Left lung (tissue), 10 donors: ENCODE data around the gene PIK3R4. TPM values are rescaled to one million over a fixed set of nuclear protein-coding genes. Genes with fewer than 3 reads are reported as not detected.

Experiments
- ATAC-seq: fragments of 200-7000 bp; cut with Tn5 transposase; one replicate; pipeline ENCODE4 v1.9.1; 2020; ENCODE audit warnings: moderate library complexity
- DNase-seq, 4 donors: peaks; one replicate each; pipeline ENCODE4 v3.0.0-alpha.2; 2013 to 2020
- H3K27ac ChIP-seq, 2 donors: fragments of 200-600 bp; sonication (generic) in 1 of 2; one replicate each; pipeline versions ENCODE4 v1.5.0 to v1.8.0; 2020 to 2021
- H3K27me3 ChIP-seq, 2 donors: fragments of 200-600 bp; sonication (generic) in 1 of 2; one replicate each; pipeline versions ENCODE4 v1.5.0 to v1.8.0; 2020 to 2021
- H3K36me3 ChIP-seq, 2 donors: fragments of 200-600 bp; sonication (generic) in 1 of 2; one replicate each; pipeline versions ENCODE4 v1.5.0 to v1.8.0; 2020 to 2021
- H3K4me1 ChIP-seq, 2 donors: fragments of 200-600 bp; one replicate each; pipeline ENCODE4 v1.8.0; 2021
- H3K4me3 ChIP-seq, 2 donors: fragments of 200-600 bp; sonication (generic) in 1 of 2; one replicate each; pipeline versions ENCODE4 v1.5.0 to v1.8.0; 2020 to 2021; ENCODE audit warnings: mild to moderate bottlenecking in 1 of 2
- H3K9me3 ChIP-seq, 2 donors: fragments of 200-600 bp; sonication (generic) in 1 of 2; one replicate each; pipeline versions ENCODE4 v1.5.0 to v1.8.0; 2020 to 2021
- CTCF ChIP-seq, 2 donors: fragments of 200-600 bp; sonication (generic) in 1 of 2; IDR thresholded peaks; one replicate each; pipeline versions ENCODE4 v1.5.0 to v1.8.0; 2021; ENCODE audit warnings: antibody characterized with exemption in 2 of 2
- intact Hi-C, 2 donors: fragments of 100-400 bp; cut with DNase I; formaldehyde crosslinking; loops; one replicate each; pipeline versions ENCODE4 v1.11.2 to v1.14.2; 2022
- polyA plus RNA-seq, 6 donors: library from polyadenylated mRNA; unstranded; fragments of 120-200 nt; gene quantifications; one replicate each; pipeline ENCODE4 v1.2.1, GENCODE V29; 2013; ENCODE audit not compliant: insufficient read length in 6 of 6
- total RNA-seq, 2 donors: library from RNA; stranded (reverse); fragmentation: NEBNext Ultra II Directional; extraction: Animal tissue kit (Norgen Biotek cat#: 25700); gene quantifications; one replicate each; pipeline ENCODE4 v1.2.1, GENCODE V29; 2021
- donor health status: DM: no; HTN: yes; CAD: no.
- donor health status: DM: no; HTN: no; CAD: no.

Gene PIK3R4
- total and polyA plus RNA-seq, 8 donors: 24.8 to 58.3 (median 46.0) TPM

GRCh38 chr3:130748981-130749380 is 2.4 kb upstream of the PIK3R4 start:
- DNase-seq (no peak), ATAC-seq (no peak)
- H3K27ac ChIP-seq: peak overlapping the region in 1 of 2 donors; percentile 88
- intact Hi-C loops: no loop called here
- H3K27me3 ChIP-seq: no peaks in the 10 kb centered on the region
- TF ChIP-seq CTCF (IDR thresholded peaks at IDR 0.05): no peak
- peaks cover 0 to 5% of the 10 kb centered on the region in 2 donors for H3K36me3 ChIP-seq
- peaks cover 8 to 24% of the 10 kb centered on the region in 2 donors for H3K4me1 ChIP-seq
- H3K9me3 ChIP-seq: no peaks in the 10 kb centered on the region
- H3K4me3 ChIP-seq: no peak overlapping the region

GRCh38 chr3:130748467-130748861 is 1.8 kb upstream of the PIK3R4 start:
- peak overlapping the region; percentile 82 to 88 for H3K27ac ChIP-seq
- ATAC-seq: no peak
- peaks cover 0 to 5% of the 10 kb centered on the region in 2 donors for H3K36me3 ChIP-seq
- H3K4me1 ChIP-seq: peaks cover 12 to 29% of the 10 kb centered on the region in 2 donors
- H3K27me3 ChIP-seq: no peaks in the 10 kb centered on the region
- no peak for TF ChIP-seq CTCF (IDR thresholded peaks at IDR 0.05)
- no peaks in the 10 kb centered on the region for H3K9me3 ChIP-seq
- intact Hi-C loops: no loop called here
- no peak for DNase-seq
- peak overlapping the region in 1 of 2 donors; percentile 74 for H3K4me3 ChIP-seq

GRCh38 chr3:130743354-130743753 is 3.3 kb downstream of the PIK3R4 start:
- ATAC-seq: no peak
- no peaks in the 10 kb centered on the region for H3K9me3 ChIP-seq
- no peak overlapping the region for H3K27ac ChIP-seq
- intact Hi-C loops: no loop called here
- TF ChIP-seq CTCF (IDR thresholded peaks at IDR 0.05): no peak
- no peaks in the 10 kb centered on the region for H3K27me3 ChIP-seq
- H3K4me1 ChIP-seq: peaks cover 12 to 59% of the 10 kb centered on the region in 2 donors
- DNase-seq: no peak
- H3K4me3 ChIP-seq: no peak overlapping the region
- H3K36me3 ChIP-seq: peaks cover 0 to 5% of the 10 kb centered on the region in 2 donors

- no peak for TF ChIP-seq CTCF (IDR thresholded peaks at IDR 0.05)
- Histone ChIP-seq H3K27ac (no peak overlapping the region), H3K9me3 (no peaks in the 10 kb centered on the region), H3K4me1 (peaks cover 12 to 69% of the 10 kb centered on the region in 2 donors), H3K36me3 (peaks cover 0 to 5% of the 10 kb centered on the region in 2 donors), H3K4me3 (no peak overlapping the region), H3K27me3 (no peaks in the 10 kb centered on the region)
- DNase-seq (no peak), ATAC-seq (no peak)
- intact Hi-C loops: no loop called here
Measured at GRCh38 chr3:130741946-130742610, 4.6 kb downstream of the PIK3R4 start.

GRCh38 chr3:130739848-130740247 is 6.8 kb downstream of the PIK3R4 start:
- Histone ChIP-seq H3K9me3 (no peaks in the 10 kb centered on the region), H3K27me3 (no peaks in the 10 kb centered on the region), H3K27ac (no peak overlapping the region), H3K4me1 (peaks cover 4 to 53% of the 10 kb centered on the region in 2 donors), H3K4me3 (no peak overlapping the region), H3K36me3 (peaks cover 0 to 12% of the 10 kb centered on the region in 2 donors)
- intact Hi-C loops: no loop called here
- DNase-seq (no peak), ATAC-seq (no peak)
- no peak for TF ChIP-seq CTCF (IDR thresholded peaks at IDR 0.05)
